ENCODE results near the gene RPL18A. TPM values are rescaled to one million over a fixed set of nuclear protein-coding genes. Genes with fewer than 3 reads are reported as not detected.
A peak's percentile ranks its signal among the peaks of the same experiment; 100 is the strongest.

The RPL18A gene
- total RNA-seq, 1 experiment from 2014 or later = 1,352 TPM

DNA sequence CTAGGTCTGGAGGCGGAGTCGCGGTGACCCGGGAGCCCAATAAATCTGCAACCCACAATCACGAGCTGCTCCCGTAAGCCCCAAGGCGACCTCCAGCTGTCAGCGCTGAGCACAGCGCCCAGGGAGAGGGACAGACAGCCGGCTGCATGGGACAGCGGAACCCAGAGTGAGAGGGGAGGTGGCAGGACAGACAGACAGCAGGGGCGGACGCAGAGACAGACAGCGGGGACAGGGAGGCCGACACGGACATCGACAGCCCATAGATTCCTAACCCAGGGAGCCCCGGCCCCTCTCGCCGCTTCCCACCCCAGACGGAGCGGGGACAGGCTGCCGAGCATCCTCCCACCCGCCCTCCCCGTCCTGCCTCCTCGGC lies 12.2 kb downstream of the RPL18A start, which contains the start of gene SLC5A5:
TSS of gene SLC5A5 (plus strand) at position 68 of the 373 bp plus-strand sequence. CDS start 375 bp downstream, outside the sequence.
- CTCF ChIA-PET = interaction anchor here (0.5 to 2.3 kb wide), 3 partner anchors 19 to 126 kb away, joined by 4 to 19 read pairs (median 12); partner anchors contain the start of gene CCDC124
- BruUV-seq (replicated peaks) = no TSS peak
- no peaks in the 10 kb centered on the region for H3K36me3 ChIP-seq (ENCODE audit: control insufficient read depth, insufficient read depth, low read length)
- no peaks in the 10 kb centered on the region for H3K4me1 ChIP-seq (ENCODE audit: control insufficient read depth, insufficient read depth, low read length)
- no peak within 1 kb of the TSS for H3K27ac ChIP-seq (ENCODE audit: low read length)
- H3K27me3 ChIP-seq (ENCODE audit: control insufficient read depth, insufficient read depth, low read length) = no peaks in the 10 kb centered on the region
- TF ChIP-seq, protein P1, sequence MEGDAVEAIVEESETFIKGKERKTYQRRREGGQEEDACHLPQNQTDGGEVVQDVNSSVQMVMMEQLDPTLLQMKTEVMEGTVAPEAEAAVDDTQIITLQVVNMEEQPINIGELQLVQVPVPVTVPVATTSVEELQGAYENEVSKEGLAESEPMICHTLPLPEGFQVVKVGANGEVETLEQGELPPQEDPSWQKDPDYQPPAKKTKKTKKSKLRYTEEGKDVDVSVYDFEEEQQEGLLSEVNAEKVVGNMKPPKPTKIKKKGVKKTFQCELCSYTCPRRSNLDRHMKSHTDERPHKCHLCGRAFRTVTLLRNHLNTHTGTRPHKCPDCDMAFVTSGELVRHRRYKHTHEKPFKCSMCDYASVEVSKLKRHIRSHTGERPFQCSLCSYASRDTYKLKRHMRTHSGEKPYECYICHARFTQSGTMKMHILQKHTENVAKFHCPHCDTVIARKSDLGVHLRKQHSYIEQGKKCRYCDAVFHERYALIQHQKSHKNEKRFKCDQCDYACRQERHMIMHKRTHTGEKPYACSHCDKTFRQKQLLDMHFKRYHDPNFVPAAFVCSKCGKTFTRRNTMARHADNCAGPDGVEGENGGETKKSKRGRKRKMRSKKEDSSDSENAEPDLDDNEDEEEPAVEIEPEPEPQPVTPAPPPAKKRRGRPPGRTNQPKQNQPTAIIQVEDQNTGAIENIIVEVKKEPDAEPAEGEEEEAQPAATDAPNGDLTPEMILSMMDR (IDR thresholded peaks at IDR 0.05) = no peak
- TF ChIP-seq SIN3A (IDR thresholded peaks at IDR 0.05; ENCODE audit: borderline replicate concordance, insufficient read depth, low read depth, low read length) = no peak
- no peak for TF ChIP-seq TCF7L2 (IDR thresholded peaks at IDR 0.05; ENCODE audit: low read depth, low read length)
- TF ChIP-seq POLR2AphosphoS5 (IDR thresholded peaks at IDR 0.05; ENCODE audit: low read depth, low read length) = no peak
- TF ChIP-seq, protein P2, sequence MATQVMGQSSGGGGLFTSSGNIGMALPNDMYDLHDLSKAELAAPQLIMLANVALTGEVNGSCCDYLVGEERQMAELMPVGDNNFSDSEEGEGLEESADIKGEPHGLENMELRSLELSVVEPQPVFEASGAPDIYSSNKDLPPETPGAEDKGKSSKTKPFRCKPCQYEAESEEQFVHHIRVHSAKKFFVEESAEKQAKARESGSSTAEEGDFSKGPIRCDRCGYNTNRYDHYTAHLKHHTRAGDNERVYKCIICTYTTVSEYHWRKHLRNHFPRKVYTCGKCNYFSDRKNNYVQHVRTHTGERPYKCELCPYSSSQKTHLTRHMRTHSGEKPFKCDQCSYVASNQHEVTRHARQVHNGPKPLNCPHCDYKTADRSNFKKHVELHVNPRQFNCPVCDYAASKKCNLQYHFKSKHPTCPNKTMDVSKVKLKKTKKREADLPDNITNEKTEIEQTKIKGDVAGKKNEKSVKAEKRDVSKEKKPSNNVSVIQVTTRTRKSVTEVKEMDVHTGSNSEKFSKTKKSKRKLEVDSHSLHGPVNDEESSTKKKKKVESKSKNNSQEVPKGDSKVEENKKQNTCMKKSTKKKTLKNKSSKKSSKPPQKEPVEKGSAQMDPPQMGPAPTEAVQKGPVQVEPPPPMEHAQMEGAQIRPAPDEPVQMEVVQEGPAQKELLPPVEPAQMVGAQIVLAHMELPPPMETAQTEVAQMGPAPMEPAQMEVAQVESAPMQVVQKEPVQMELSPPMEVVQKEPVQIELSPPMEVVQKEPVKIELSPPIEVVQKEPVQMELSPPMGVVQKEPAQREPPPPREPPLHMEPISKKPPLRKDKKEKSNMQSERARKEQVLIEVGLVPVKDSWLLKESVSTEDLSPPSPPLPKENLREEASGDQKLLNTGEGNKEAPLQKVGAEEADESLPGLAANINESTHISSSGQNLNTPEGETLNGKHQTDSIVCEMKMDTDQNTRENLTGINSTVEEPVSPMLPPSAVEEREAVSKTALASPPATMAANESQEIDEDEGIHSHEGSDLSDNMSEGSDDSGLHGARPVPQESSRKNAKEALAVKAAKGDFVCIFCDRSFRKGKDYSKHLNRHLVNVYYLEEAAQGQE (IDR thresholded peaks at IDR 0.05; ENCODE audit: insufficient read depth in 1 of 2, low read depth in 2 of 2, low read length in 1 of 2) = no peak
- ATAC-seq (peak; percentile 47), DNase-seq (ENCODE audit: low read depth, low spot score) (no peak)
- POLR2A ChIA-PET = no interaction called here
- in situ Hi-C loops (cut with HindIII; ENCODE audit: low pct_unique_long_range_greater_than_20kb, low sequenced_read_pairs) = no loop called here
- intact Hi-C loops (cut with micrococcal nuclease; ENCODE audit: unreplicated experiment) = no loop called here
- no peaks in the 10 kb centered on the region for H3K9me3 ChIP-seq (ENCODE audit: control insufficient read depth, insufficient read depth, low read depth, low read length)
- H3K4me3 ChIP-seq (ENCODE audit: low read depth in 2 of 2, low read length in 2 of 2) = peak within 1 kb of the TSS in 1 of 2 experiments; percentile 8; a peak in 1 of 4 replicates

DNA sequence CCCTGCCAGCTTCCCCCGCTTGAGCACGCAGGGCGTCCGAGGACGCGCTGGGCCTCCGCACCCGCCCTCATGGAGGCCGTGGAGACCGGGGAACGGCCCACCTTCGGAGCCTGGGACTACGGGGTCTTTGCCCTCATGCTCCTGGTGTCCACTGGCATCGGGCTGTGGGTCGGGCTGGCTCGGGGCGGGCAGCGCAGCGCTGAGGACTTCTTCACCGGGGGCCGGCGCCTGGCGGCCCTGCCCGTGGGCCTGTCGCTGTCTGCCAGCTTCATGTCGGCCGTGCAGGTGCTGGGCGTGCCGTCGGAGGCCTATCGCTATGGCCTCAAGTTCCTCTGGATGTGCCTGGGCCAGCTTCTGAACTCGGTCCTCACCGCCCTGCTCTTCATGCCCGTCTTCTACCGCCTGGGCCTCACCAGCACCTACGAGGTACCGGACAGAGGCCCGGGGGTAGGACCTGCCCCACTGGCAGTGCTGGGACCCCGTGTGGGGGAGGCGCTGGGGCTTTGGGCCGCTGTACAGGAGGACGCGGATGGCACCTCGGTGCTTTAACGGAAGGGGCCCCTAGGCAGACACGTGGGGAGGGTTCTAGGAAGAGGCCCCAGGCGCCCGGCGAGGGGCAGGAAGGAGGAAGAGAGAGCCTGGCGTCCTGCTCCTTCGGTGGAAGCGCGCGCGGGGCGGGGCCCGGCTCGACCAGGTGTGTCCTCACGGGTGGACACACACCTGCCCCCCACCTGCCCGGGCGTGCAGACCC lies 12.7 kb downstream of the RPL18A start:
- no peaks in the 10 kb centered on the region for H3K9me3 ChIP-seq (ENCODE audit: control insufficient read depth, insufficient read depth, low read depth, low read length)
- BruUV-seq (replicated peaks) = no TSS peak
- H3K27me3 ChIP-seq (ENCODE audit: control insufficient read depth, insufficient read depth, low read length) = no peaks in the 10 kb centered on the region
- ATAC-seq (no peak), DNase-seq (ENCODE audit: low read depth, low spot score) (no peak)
- TF ChIP-seq, protein P1 (IDR thresholded peaks at IDR 0.05) = no peak
- TF ChIP-seq SIN3A (IDR thresholded peaks at IDR 0.05; ENCODE audit: borderline replicate concordance, insufficient read depth, low read depth, low read length) = no peak
- TF ChIP-seq, protein P2 (IDR thresholded peaks at IDR 0.05; ENCODE audit: insufficient read depth in 1 of 2, low read depth in 2 of 2, low read length in 1 of 2) = no peak
- TF ChIP-seq POLR2AphosphoS5 (IDR thresholded peaks at IDR 0.05; ENCODE audit: low read depth, low read length) = no peak
- no peak for TF ChIP-seq TCF7L2 (IDR thresholded peaks at IDR 0.05; ENCODE audit: low read depth, low read length)
- H3K27ac ChIP-seq (ENCODE audit: low read length) = no peak overlapping the region
- 0 out of 4 replicates have a peak overlapping the region, but pooled peaks of 1 of the 2 experiments have one; percentile 1 for H3K4me3 ChIP-seq (ENCODE audit: low read depth in 2 of 2, low read length in 2 of 2)
- intact Hi-C loops (cut with micrococcal nuclease; ENCODE audit: unreplicated experiment) (no loop called here), in situ Hi-C loops (cut with HindIII; ENCODE audit: low pct_unique_long_range_greater_than_20kb, low sequenced_read_pairs) (no loop called here)
- no peaks in the 10 kb centered on the region for H3K36me3 ChIP-seq (ENCODE audit: control insufficient read depth, insufficient read depth, low read length)
- POLR2A ChIA-PET = no interaction called here
- CTCF ChIA-PET = interaction anchor here (0.5 to 2.3 kb wide), 3 partner anchors 19 to 126 kb away, joined by 4 to 19 read pairs (median 12); partner anchors contain the start of gene CCDC124
- H3K4me1 ChIP-seq (ENCODE audit: control insufficient read depth, insufficient read depth, low read length) = no peaks in the 10 kb centered on the region

All from Panc1 (cell line).